Mucosa of descending colon (tissue), 3 donors: ENCODE results near the gene ELMO1. TPM values are rescaled to one million over a fixed set of nuclear protein-coding genes. Genes with fewer than 3 reads are reported as not detected.

Experiments
- ATAC-seq: fragments of 200-7000 bp; cut with Tn5 transposase; one replicate; pipeline ENCODE4 v1.9.1; 2020; ENCODE audit warnings: mild to moderate bottlenecking, moderate library complexity
- DNase-seq, 3 donors: peaks; one replicate each; pipeline ENCODE4 v3.0.0-alpha.2; 2020
- H3K36me3 ChIP-seq: fragments of 200-600 bp; one replicate; pipeline ENCODE4 v1.8.0; 2021; ENCODE audit warnings: low read depth, mild to moderate bottlenecking
- H3K4me1 ChIP-seq: fragments of 200-600 bp; one replicate; pipeline ENCODE4 v1.8.0; 2021; ENCODE audit warnings: low read depth, mild to moderate bottlenecking
- H3K4me3 ChIP-seq: fragments of 200-600 bp; one replicate; pipeline ENCODE4 v1.8.0; 2021; ENCODE audit warnings: mild to moderate bottlenecking
- H3K9me3 ChIP-seq: fragments of 200-600 bp; one replicate; pipeline ENCODE4 v1.8.0; 2021; ENCODE audit warnings: mild to moderate bottlenecking
- intact Hi-C, 2 donors: fragments of 100-400 bp; cut with DNase I in 1 of 2; cut with micrococcal nuclease in 1 of 2; formaldehyde crosslinking; loops; one replicate each; pipeline versions ENCODE4 v1.11.0 to v1.11.1; 2022; cut with DNase I, micrococcal nuclease
- total RNA-seq, 3 donors: library from RNA; stranded (reverse); fragmentation: NEBNext Ultra II Directional in 2 of 3; extraction: Animal tissue kit (Norgen Biotek cat#: 25700) in 2 of 3; gene quantifications; one replicate each; pipeline versions ENCODE4 v1.2.1 to v1.2.4, GENCODE V29; 2021 to 2023
- TF ChIP-seq, protein P1 (sequence below): fragments of 200-600 bp; IDR thresholded peaks from one replicate; pipeline ENCODE4 v1.8.0; 2022; ENCODE audit warnings: antibody characterized with exemption, mild to moderate bottlenecking
- donor health status: DM: no; HTN: no; CAD: no; lungs with moderate emphysema.
- donor health status: DM: no; HTN: no; CAD: no.
- donor health status: DM: no; HTN: yes; CAD: no.

The ELMO1 gene
- total RNA-seq, 3 donors from 2014 or later, result 9.7 to 27.2 (median 18.2) TPM

GRCh38 chr7:37162106-37162505 is 286.6 kb downstream of the ELMO1 start:
- H3K4me3 ChIP-seq, result no peak overlapping the region
- H3K36me3 ChIP-seq, result no peaks in the 10 kb centered on the region
- H3K9me3 ChIP-seq, result no peaks in the 10 kb centered on the region
- ATAC-seq, result no peak
- H3K4me1 ChIP-seq, result no peaks in the 10 kb centered on the region
- no peak for DNase-seq
- intact Hi-C loops, result no loop called here
- TF ChIP-seq, protein P1, sequence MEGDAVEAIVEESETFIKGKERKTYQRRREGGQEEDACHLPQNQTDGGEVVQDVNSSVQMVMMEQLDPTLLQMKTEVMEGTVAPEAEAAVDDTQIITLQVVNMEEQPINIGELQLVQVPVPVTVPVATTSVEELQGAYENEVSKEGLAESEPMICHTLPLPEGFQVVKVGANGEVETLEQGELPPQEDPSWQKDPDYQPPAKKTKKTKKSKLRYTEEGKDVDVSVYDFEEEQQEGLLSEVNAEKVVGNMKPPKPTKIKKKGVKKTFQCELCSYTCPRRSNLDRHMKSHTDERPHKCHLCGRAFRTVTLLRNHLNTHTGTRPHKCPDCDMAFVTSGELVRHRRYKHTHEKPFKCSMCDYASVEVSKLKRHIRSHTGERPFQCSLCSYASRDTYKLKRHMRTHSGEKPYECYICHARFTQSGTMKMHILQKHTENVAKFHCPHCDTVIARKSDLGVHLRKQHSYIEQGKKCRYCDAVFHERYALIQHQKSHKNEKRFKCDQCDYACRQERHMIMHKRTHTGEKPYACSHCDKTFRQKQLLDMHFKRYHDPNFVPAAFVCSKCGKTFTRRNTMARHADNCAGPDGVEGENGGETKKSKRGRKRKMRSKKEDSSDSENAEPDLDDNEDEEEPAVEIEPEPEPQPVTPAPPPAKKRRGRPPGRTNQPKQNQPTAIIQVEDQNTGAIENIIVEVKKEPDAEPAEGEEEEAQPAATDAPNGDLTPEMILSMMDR, result no peak

GRCh38 chr7:37160656-37161055 is 288.0 kb downstream of the ELMO1 start:
- TF ChIP-seq, protein P1, result no peak
- H3K4me1 ChIP-seq, result no peaks in the 10 kb centered on the region
- ATAC-seq (no peak), DNase-seq (no peak)
- no peaks in the 10 kb centered on the region for H3K36me3 ChIP-seq
- intact Hi-C loops, result no loop called here
- H3K9me3 ChIP-seq, result no peaks in the 10 kb centered on the region
- no peak overlapping the region for H3K4me3 ChIP-seq

DNA sequence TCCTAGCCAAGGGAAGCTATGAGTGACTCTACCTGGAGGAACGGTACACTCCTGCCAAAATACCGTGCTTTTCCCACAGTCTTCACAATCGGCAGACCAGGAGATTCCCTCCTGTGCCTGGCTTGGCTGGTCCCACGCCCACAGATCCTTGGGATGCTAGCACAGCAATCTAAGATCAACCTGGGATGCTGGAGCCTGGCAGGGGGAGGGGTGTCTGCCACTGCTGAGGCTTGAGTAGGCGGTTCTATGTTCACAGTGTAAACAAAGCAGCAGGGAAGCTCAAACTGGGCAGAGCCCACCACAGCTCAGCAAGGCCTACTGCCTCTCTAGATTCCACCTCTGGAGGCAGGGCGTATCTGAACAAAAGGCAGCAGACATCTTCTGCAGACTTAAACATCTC is 295.3 kb downstream of the ELMO1 start:
- ATAC-seq (no peak), DNase-seq (no peak)
- TF ChIP-seq, protein P1, result no peak
- no peaks in the 10 kb centered on the region for H3K9me3 ChIP-seq
- no peak overlapping the region for H3K4me3 ChIP-seq
- intact Hi-C loops, result no loop called here
- peaks cover 10% of the 10 kb centered on the region for H3K4me1 ChIP-seq
- no peaks in the 10 kb centered on the region for H3K36me3 ChIP-seq

DNA sequence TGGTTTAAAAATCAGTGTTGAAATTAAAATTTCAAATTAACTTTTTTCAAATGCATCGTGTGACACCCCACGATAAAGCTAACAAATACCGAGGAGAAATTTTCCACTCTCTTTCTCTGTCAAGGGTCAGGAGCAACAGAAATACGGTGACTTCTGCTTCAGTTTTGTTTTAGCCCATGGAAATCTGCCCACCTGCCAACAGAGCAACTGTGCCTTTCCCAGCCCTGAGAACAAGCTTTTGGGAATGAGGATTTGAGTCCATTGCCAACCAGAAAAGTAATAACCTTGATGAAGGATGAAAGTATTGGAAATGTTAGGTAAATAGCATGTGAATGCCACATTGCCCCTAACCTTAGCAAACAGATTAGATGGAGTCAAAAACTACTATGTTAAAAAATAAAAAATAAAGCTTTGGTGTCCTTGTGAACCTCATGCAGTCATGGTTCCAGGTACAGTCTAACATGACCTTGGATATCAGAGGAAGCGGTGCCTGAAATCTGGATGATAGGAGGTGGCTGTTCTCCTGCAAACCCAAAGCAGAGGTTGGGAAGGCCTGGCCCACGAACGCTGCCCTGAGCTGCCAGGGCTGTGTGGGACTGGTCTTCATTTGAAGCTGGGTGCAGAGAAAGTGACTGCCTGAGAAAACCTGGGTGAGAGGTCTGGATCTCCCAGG is 296.8 kb downstream of the ELMO1 start:
- Histone ChIP-seq H3K4me3 (no peak overlapping the region), H3K9me3 (no peaks in the 10 kb centered on the region), H3K36me3 (no peaks in the 10 kb centered on the region), H3K4me1 (peaks cover 10% of the 10 kb centered on the region)
- ATAC-seq (no peak), DNase-seq (no peak)
- TF ChIP-seq, protein P1, result no peak
- intact Hi-C loops, result no loop called here

DNA sequence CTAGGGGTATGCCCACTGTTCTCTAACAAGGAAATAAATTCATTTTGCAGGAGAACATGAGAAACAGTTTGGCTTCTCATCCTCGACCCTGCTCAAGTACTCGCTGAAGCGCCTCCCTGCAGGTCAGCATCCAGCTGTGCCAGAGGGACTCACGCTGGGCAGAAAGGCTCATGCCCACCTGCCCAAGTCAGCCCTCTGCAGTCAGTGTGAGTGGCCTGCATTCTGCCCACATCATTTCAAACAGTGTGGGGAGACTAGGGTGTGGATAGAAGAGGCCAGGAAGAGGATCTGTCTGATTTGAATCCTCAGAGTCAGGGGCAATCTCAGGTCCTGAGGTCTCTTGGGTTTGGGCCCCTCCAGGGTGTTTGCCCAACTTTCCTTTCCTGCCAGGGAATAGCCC is 297.8 kb downstream of the ELMO1 start:
- intact Hi-C loops, result no loop called here
- DNase-seq (no peak), ATAC-seq (no peak)
- Histone ChIP-seq H3K9me3 (no peaks in the 10 kb centered on the region), H3K4me3 (no peak overlapping the region), H3K4me1 (peaks cover 10% of the 10 kb centered on the region), H3K36me3 (no peaks in the 10 kb centered on the region)
- TF ChIP-seq, protein P1, result no peak

DNA sequence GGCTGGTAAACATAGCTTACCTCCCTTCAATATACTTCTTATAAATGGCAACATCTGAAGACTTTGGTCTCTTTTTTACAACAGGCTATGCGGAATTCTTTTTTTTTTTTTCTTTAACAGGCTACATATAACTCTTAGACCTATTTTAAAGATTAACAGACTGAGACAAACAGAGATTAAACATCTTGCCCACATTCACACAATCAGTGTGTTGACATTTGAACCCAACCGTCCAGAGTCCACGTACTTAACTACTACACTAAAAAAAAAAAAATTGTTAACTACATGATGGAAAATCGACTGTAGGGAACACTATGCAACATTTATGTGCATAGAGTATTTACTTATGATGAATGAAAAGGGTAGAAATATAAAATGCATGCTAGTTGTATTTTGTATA is 298.5 kb downstream of the ELMO1 start:
- intact Hi-C loops, result no loop called here
- Histone ChIP-seq H3K4me1 (peaks cover 10% of the 10 kb centered on the region), H3K36me3 (no peaks in the 10 kb centered on the region), H3K9me3 (no peaks in the 10 kb centered on the region), H3K4me3 (no peak overlapping the region)
- DNase-seq (peak in 1 of 3 donors; percentile 67), ATAC-seq (peak; percentile 97)
- TF ChIP-seq, protein P1, result no peak
